Measurements from ENCODE around the gene BLOC1S1.

The BLOC1S1 gene

GRCh38 chr12:55717011-55718007 lies 1.5 kb downstream of the BLOC1S1 start:
- Histone ChIP-seq H3K4me3 (ENCODE audit: low read depth, low read length) (peak overlapping the region; percentile 96), H3K4me1 (peaks cover 3% of the 10 kb centered on the region; the same call in 1 of the 2 replicates), H3K9me3 (no peaks in the 10 kb centered on the region), H3K27me3 (peaks cover 6% of the 10 kb centered on the region), H3K36me3 (no peaks in the 10 kb centered on the region)
- DNase-seq: no peak
- TF ChIP-seq CTCF (IDR thresholded peaks at IDR 0.05; ENCODE audit: low read depth, low read length): no peak

- no peaks in the 10 kb centered on the region for H3K27me3 ChIP-seq
- no peaks in the 10 kb centered on the region for H3K9me3 ChIP-seq
- DNase-seq: no peak
- no peak for TF ChIP-seq CTCF (IDR thresholded peaks at IDR 0.05; ENCODE audit: low read depth, low read length)
- no peaks in the 10 kb centered on the region for H3K36me3 ChIP-seq
- peaks cover 3% of the 10 kb centered on the region; the same call in 1 of the 2 replicates for H3K4me1 ChIP-seq
- H3K4me3 ChIP-seq (ENCODE audit: low read depth, low read length): no peak overlapping the region
Measured at GRCh38 chr12:55718015-55718414, 2.2 kb downstream of the BLOC1S1 start.

GRCh38 chr12:55718624-55719275 lies 2.9 kb downstream of the BLOC1S1 start:
- TF ChIP-seq CTCF (IDR thresholded peaks at IDR 0.05; ENCODE audit: low read depth, low read length): no peak
- peaks cover 3% of the 10 kb centered on the region; the same call in 1 of the 2 replicates for H3K4me1 ChIP-seq
- H3K4me3 ChIP-seq (ENCODE audit: low read depth, low read length): no peak overlapping the region
- peaks cover 1% of the 10 kb centered on the region for H3K36me3 ChIP-seq
- no peak for DNase-seq
- H3K27me3 ChIP-seq: no peaks in the 10 kb centered on the region
- H3K9me3 ChIP-seq: no peaks in the 10 kb centered on the region

GRCh38 chr12:55719371-55719770 lies 3.5 kb downstream of the BLOC1S1 start:
- Histone ChIP-seq H3K36me3 (peaks cover 8% of the 10 kb centered on the region), H3K9me3 (no peaks in the 10 kb centered on the region), H3K4me1 (peaks cover 3% of the 10 kb centered on the region; the same call in 1 of the 2 replicates), H3K4me3 (ENCODE audit: low read depth, low read length) (no peak overlapping the region), H3K27me3 (no peaks in the 10 kb centered on the region)
- no peak for TF ChIP-seq CTCF (IDR thresholded peaks at IDR 0.05; ENCODE audit: low read depth, low read length)
- no peak for DNase-seq

GRCh38 chr12:55720071-55720564 lies 4.3 kb downstream of the BLOC1S1 start, which contains the start of gene RDH5:
Gene RDH5 (plus strand): TSS chr12:55720393. CDS start chr12:55721185, 792 bp downstream.
- Histone ChIP-seq H3K4me1 (peaks cover 3% of the 10 kb centered on the region; the same call in 1 of the 2 replicates), H3K4me3 (ENCODE audit: low read depth, low read length) (no peak within 1 kb of the TSS), H3K36me3 (peaks cover 12% of the 10 kb centered on the region), H3K9me3 (no peaks in the 10 kb centered on the region), H3K27me3 (no peaks in the 10 kb centered on the region)
- no peak for DNase-seq
- no peak for TF ChIP-seq CTCF (IDR thresholded peaks at IDR 0.05; ENCODE audit: low read depth, low read length)

All from BE2C (cell line).